Prostate gland (tissue), 2 donors: ENCODE data around the gene XRCC1.

Source experiments
- POLR2AphosphoS5 ChIP-seq: sonication (generic); formaldehyde crosslinking; IDR thresholded peaks from one replicate; pipeline ENCODE4 v1.6.1; 2017; ENCODE audit warnings: antibody characterized with exemption
- TF ChIP-seq, protein P1 (sequence below), 4 experiments: fragments of 200-600 bp in 2 of 4; fragments of 450-650 bp in 2 of 4; sonication (generic) in 2 of 4; IDR thresholded peaks; 1 replicate in 3 of 4; 2 replicates in 1 of 4; pipeline ENCODE4 v1.5.1; 2016 to 2019; ENCODE audit warnings: antibody characterized with exemption in 4 of 4, mild to moderate bottlenecking in 2 of 4, moderate library complexity in 2 of 4

DNA sequence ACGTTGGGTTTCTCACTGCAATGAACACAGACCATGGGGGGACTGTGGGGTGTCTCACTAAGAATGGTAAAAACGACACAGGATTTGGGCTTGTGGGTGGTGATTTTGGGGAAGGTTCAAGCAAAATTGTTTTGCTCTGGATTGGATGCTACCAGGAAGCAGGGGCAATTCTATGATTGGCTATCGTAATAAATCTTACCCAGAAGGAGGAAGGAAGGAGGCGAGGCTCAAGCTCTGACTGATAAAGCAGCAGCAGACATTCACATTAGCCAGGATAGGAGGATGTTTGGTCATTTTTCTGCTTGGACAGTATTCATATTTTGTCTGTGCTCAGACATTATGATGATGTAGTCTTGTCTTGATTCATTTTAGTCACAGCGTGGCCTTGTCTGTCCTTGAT, 22.5 kb upstream of the XRCC1 start:
- no peak for TF ChIP-seq POLR2AphosphoS5
- TF ChIP-seq, protein P1, sequence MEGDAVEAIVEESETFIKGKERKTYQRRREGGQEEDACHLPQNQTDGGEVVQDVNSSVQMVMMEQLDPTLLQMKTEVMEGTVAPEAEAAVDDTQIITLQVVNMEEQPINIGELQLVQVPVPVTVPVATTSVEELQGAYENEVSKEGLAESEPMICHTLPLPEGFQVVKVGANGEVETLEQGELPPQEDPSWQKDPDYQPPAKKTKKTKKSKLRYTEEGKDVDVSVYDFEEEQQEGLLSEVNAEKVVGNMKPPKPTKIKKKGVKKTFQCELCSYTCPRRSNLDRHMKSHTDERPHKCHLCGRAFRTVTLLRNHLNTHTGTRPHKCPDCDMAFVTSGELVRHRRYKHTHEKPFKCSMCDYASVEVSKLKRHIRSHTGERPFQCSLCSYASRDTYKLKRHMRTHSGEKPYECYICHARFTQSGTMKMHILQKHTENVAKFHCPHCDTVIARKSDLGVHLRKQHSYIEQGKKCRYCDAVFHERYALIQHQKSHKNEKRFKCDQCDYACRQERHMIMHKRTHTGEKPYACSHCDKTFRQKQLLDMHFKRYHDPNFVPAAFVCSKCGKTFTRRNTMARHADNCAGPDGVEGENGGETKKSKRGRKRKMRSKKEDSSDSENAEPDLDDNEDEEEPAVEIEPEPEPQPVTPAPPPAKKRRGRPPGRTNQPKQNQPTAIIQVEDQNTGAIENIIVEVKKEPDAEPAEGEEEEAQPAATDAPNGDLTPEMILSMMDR (IDR thresholded peaks at IDR 0.05), result no peak
